Sciatic nerve (tissue), 2 donors: ENCODE data around the gene LRBA. TPM values are rescaled to one million over a fixed set of nuclear protein-coding genes. Genes with fewer than 3 reads are reported as not detected.
"Not testable (repeated sequence)": the region's sequence is repeated elsewhere in the genome, so short reads cannot be mapped to it uniquely, and the experiment has no call there.

Experiments used
- ATAC-seq: fragments of 200-7000 bp; cut with Tn5 transposase; one replicate; pipeline ENCODE4 v1.9.1; 2020; ENCODE audit warnings: mild to moderate bottlenecking, moderate library complexity
- DNase-seq: peaks from one replicate; pipeline ENCODE4 v3.0.0-alpha.2; 2020; ENCODE audit warnings: low spot score
- intact Hi-C: fragments of 100-400 bp; cut with DNase I; formaldehyde crosslinking; loops from one replicate; pipeline ENCODE4 v1.14.2; 2022
- total RNA-seq: library from RNA; stranded (reverse); fragmentation: NEBNext Ultra II Directional; extraction: Animal tissue kit (Norgen Biotek cat#: 25700); gene quantifications from one replicate; pipeline ENCODE4 v1.2.1, GENCODE V29; 2021
- donor health status: DM: no; HTN: no; CAD: no.
- donor health status: DM: no; HTN: no; CAD: no.

LRBA gene
- total RNA-seq, 1 donor from 2014 or later: 34.5 TPM

- DNase-seq, intact Hi-C loops, ATAC-seq: not testable (repeated sequence)
Measured at GRCh38 chr4:150661551-150661950, 353.5 kb downstream of the LRBA start.

DNA sequence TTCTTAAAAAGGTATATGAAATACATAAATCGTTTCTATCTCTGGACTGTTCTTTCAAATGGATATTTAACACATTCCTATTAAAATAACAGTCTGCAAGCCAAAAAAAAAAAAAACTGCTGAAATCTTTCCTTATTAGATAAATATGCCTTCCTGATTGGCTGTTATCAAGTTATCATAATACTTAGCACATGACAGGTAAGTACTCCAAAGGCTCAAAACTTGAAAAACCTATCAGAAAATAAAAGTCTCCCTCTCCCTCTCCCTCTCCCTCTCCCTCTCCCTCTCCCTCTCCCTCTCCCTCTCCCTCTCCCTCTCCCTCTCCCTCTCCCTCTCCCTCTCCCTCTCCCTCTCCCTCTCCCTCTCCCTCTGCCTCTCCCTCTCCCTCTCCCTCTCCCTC is 356.8 kb downstream of the LRBA start:
- DNase-seq, intact Hi-C loops, ATAC-seq: not testable (repeated sequence)

- intact Hi-C loops: no loop called here
- no peak for DNase-seq
- ATAC-seq: no peak
Measured at GRCh38 chr4:150656891-150657290, 358.2 kb downstream of the LRBA start.

GRCh38 chr4:150650751-150651150 is 364.3 kb downstream of the LRBA start:
- DNase-seq (no peak), ATAC-seq (no peak)
- intact Hi-C loops: no loop called here

DNA sequence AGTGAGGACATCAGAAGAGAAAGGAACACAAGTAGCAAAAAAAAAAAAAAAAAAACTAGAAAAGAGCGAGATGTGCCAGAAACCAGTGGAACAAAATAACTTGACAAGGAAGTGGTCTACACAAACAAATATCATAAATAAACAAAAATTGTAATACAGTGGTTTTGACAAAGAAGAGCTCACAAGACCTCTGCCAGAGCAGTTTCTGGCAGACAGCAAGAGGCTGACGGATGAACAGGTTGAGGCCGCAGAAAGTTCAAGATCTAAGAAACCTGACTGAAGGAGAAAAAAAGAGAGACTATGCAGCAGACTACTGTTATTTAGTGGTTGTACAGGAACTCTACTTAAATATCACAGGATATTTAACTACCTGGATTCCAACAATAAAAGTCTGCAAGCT is 367.0 kb downstream of the LRBA start:
- intact Hi-C loops: no loop called here
- DNase-seq (no peak), ATAC-seq (no peak)

- no peak for ATAC-seq
- no peak for DNase-seq
- intact Hi-C loops: no loop called here
Measured at GRCh38 chr4:150647008-150647407, 368.1 kb downstream of the LRBA start.

DNA sequence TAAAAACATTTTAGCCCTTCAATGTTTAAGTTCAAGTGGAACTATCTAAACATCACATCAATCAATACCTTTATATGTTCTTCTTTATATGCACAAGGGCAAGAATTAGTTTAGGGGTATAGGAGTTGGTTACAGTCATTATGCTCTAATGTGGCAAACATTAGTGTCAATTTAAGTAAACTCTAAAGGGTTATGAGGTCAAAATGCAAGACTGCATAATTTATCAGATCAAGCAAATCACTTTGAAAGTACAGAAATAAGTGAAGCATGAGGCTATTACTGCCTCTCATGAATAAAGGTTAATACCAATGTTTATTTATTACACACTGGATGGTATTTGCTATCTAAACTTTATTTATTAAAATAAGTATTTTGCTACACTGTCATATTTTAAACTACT is 373.5 kb downstream of the LRBA start:
- intact Hi-C loops: no loop called here
- DNase-seq: no peak
- ATAC-seq: no peak

GRCh38 chr4:150632639-150633038 is 382.4 kb downstream of the LRBA start:
- no peak for DNase-seq
- no peak for ATAC-seq
- intact Hi-C loops: no loop called here

- intact Hi-C loops: no loop called here
- ATAC-seq (no peak), DNase-seq (no peak)
Measured at GRCh38 chr4:150628073-150628472, 387.0 kb downstream of the LRBA start.

DNA sequence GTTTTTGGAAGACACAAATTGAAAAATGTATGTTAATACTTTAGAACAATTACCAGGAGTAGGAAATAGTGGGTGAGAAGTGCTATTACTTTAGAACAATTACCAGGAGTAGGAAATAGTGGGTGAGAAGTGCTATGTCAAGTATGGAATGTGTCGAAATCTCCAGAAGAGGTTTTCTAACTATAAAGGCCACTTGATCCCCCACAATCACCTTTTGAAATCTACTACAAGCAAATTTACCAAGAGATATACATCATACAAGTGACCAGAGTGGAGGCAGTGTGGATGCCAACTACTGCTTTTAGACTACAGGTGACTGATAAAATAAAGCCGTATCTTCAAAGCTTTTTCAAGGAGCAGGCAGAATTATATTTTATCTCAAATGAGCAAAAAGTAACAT is 390.1 kb downstream of the LRBA start:
- intact Hi-C loops: no loop called here
- ATAC-seq: no peak
- DNase-seq: no peak

- DNase-seq (no peak), ATAC-seq (no peak)
- intact Hi-C loops: no loop called here
Measured at GRCh38 chr4:150624055-150624454, 391.0 kb downstream of the LRBA start.

DNA sequence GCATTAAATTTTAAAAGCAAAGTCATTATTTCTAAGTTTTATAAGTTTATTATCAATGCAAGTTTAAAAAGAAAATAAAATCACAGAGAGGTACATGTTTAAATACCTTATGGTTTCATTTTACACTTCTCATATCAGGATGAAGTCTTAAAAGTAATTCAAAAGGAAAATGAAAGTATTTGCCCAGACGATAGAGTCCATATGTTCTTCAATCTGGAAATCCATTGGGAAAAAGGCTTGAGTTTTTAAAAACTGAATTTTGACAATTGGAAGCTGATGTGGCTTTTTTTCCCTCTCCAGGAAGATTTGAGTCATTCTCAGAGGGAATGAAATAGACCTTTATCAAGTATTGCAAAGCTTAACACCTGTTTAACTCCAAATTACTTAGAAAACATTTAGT is 396.0 kb downstream of the LRBA start:
- ATAC-seq (no peak), DNase-seq (no peak)
- intact Hi-C loops: no loop called here

GRCh38 chr4:150609131-150609530 is 406.0 kb downstream of the LRBA start:
- intact Hi-C loops: no loop called here
- ATAC-seq (no peak), DNase-seq (no peak)

- no peak for DNase-seq
- intact Hi-C loops: no loop called here
- ATAC-seq: no peak
Measured at GRCh38 chr4:150600812-150601445, 414.2 kb downstream of the LRBA start.

DNA sequence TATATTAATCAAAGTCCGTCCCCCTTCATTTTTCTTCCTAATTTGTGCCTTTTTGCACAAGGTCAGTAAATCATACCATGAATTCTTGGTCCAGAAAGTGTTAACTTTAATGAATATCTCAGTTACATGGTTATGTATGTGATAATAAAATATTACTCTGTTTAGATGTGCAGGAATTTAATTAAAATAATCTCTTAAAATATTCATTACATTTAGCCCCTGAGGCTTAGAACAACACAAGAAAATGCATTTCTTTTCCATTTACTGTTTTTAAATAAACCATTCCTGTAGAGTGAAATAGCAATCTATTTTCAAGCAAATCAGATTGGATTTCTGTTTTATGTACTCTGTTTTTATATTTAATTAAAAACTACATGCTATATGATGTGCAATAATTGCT is 415.5 kb downstream of the LRBA start:
- DNase-seq: no peak
- ATAC-seq: no peak
- intact Hi-C loops: no loop called here

DNA sequence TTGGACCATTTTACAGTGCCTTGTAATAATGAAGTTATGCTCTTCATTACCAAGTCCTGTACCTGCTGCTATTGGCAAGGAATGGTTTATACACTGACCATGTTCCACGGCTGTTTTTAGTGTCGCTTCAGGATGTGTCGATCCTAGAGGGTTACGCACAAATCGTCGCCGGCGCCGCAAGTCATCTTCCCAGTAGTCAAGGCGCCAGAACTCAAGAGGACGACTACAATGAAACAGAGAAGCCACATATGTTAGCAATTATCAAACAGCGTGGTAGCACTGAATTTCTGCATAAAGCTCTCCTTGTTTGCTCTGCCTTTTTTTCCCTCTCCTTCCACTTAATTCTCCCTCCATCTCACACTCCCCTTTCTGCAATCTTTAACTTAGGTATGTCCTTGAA is 416.2 kb downstream of the LRBA start:
- ATAC-seq (peak; percentile 46), DNase-seq (no peak)
- intact Hi-C loops: no loop called here

DNA sequence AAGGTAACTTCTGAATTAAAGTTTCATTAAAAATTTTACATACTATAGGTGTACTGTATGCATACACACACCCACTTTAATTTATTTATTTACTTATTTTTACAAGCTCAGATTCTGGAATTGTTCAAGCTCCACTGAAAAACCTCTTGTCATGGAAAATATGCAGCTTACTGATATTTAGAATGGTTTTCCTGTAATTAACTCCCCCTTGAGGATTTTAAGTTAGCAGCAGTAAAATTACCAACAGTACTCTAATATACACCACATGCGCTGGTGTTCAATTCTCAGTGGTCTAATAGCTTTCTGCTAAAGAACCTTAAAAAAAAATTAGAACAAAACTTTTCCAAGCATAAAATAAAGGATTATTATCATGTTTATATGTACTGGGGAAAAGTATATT is 421.1 kb downstream of the LRBA start:
- no peak for DNase-seq

DNA sequence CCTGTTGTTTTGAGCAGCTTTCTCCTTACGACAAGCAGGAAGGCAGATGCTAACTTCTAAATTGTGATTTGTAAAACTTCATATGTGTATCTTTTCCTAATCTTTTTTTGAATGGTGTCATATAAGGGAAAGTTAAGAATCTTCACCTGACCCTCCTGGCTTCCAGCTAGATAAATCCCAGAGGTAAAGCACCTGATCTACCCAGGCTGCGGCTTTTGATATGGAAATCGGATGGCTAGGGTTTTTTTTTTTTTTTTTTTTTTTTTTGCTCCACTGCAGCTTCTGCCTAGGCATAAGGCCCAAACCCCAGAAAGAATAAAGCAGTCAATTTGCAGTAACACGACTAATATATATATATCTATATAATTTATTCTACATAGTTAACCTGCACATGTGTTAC is 423.2 kb downstream of the LRBA start:
- intact Hi-C loops: no loop called here
- ATAC-seq: no peak

More for the DNA sequence above, 421.1 kb downstream of the LRBA start:
- ATAC-seq: no peak
- intact Hi-C loops: no loop called here

GRCh38 chr4:150591406-150591805 is 423.7 kb downstream of the LRBA start:
- ATAC-seq: no peak
- intact Hi-C loops: no loop called here

More for the DNA sequence above, 423.2 kb downstream of the LRBA start:
- no peak for DNase-seq

GRCh38 chr4:150590631-150591030 is 424.5 kb downstream of the LRBA start:
- ATAC-seq (no peak), DNase-seq (no peak)
- intact Hi-C loops: no loop called here

More at GRCh38 chr4:150591406-150591805, 423.7 kb downstream of the LRBA start:
- DNase-seq: no peak

GRCh38 chr4:150589157-150589556 is 425.9 kb downstream of the LRBA start:
- intact Hi-C loops: no loop called here
- ATAC-seq: no peak
- DNase-seq: no peak
